A204.1 (cell line): Measurements from ENCODE around the gene DNAAF8.
"Not testable (repeated sequence)": the region's sequence is repeated elsewhere in the genome, so short reads cannot be mapped to it uniquely, and the experiment has no call there.

Experiments used
- FAIRE-seq: peaks from 2 replicates; lab custom pipeline; 2012; peaks lifted over from hg19 to GRCh38; lab: Jason Lieb, UNC

DNAAF8 gene

GRCh38 chr16:4784444-4784987 lies 50.2 kb downstream of the DNAAF8 start:
- not testable (repeated sequence) for FAIRE-seq

DNA sequence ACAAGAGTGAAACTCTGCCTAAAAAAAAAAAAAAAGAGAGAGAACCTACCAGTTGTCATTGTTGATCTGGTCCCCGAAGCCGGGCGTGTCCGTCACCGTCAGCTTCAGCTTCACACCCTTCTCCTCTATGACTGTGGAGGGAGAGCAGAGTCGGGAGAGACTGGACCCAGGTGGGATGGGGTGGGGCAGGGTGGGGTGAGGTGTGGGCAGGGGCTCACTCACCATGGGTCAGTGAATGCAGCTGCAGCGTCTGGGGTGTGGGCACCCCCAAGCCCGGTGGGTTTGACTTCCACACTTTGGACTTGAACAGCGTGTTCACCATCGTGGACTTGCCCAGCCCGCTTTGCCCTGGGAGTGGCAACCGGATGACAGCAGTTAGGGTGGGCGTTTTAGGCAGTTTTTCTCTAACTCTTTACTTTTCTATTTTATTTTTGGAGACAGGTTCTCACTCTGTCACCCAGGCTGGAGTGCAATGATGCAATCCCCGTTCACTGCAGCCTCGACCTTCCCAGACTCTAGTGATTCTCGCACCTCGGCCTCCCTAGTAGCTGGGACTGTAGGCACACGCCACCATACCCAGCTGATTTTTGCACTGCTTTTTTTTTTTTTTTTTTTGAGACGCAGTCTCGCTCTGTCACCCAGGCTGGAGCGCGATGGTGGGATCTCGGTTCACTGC lies 51.6 kb downstream of the DNAAF8 start:
- FAIRE-seq = no peak

DNA sequence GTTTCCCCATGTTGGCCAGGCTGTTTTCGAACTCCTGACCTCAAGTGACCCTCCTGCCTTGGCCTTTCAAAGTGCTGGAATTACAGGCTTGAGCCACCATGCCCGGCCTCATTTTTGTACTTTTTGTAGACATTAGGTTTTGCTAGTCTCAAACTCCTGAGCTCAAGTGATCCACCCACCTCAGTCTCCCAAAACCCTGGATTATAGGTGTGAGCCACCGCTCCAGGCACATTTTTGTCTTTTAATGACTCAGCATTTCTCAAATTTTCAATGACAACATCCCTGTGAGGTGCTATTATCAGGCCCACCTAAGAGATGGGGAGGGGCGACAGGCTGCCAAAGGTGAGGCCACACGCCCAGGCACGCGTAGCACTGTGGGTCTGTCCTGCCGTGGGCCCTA lies 52.7 kb downstream of the DNAAF8 start:
- FAIRE-seq = no peak

DNA sequence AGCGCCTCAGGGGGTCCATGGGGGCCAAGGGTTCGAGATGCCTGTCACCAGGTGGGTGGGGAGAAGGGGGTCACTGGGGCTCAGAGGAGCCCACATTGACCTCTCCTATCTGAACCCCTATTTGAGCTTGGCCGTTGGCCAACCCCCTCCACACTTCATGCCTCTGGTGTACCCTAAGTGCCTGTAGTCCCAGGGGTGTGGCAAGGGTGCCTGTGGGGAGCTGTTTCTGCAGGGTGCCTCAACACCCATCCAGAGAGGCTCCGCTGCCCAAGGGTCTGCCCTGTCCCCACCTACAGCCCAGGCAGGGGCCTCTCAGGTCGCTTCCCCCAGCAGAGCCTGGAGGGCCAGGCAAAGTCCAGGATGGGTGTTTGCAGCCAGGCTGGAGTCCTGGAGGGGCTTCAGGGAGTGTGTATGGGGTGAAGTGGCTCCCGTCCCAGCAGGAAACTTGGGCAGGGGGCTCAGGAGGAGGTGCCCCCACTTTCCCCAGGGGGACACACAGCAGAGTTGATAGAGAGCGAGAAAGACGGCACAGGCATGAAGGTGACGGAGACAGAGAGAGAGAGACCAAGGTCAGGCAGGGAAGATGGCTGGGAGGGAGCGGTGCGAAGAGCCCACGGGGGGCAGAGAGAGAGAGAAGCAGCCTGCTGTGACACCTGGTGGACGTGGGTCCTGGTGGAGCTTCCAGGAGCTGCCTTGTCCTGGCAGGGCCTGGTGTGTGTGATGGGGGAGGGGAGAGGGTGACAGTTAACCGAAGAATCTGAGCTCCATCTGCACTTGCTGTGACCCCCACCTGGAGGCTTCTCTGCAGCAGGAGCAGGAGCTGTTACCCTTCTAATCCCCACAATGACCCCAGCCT lies 53.5 kb downstream of the DNAAF8 start, which contains the start of gene SEPTIN12:
TSS of gene SEPTIN12 (minus strand) at position 719 of the 856 bp plus-strand sequence. CDS start at position 19, 700 bp downstream.
- no peak for FAIRE-seq

GRCh38 chr16:4788489-4788889 lies 54.2 kb downstream of the DNAAF8 start:
- FAIRE-seq = no peak

DNA sequence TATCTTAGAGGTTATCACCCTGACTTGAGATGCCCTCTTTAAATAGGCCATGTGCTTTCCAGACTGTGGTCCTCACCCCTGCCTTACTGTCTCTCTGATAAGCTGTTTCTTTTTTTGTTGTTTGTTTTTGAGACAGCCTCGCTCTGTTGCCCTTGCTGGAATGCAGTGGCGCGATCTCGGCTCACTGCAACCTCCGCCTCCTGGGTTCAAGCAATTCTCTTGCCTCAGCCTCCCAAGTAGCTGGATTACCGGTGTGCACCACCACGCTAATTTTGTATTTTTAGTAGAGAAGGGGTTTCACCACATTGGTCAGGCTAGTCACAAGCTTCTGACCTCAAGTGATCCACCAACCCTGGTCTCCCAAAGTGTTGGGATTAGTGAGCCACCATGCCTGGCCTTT lies 54.6 kb downstream of the DNAAF8 start:
- FAIRE-seq = no peak

- no peak for FAIRE-seq
Observed at GRCh38 chr16:4790261-4790660, 55.9 kb downstream of the DNAAF8 start.

GRCh38 chr16:4790871-4791270 lies 56.5 kb downstream of the DNAAF8 start:
- no peak for FAIRE-seq

GRCh38 chr16:4792951-4793513 lies 58.7 kb downstream of the DNAAF8 start:
- FAIRE-seq = no peak

GRCh38 chr16:4795181-4795827 lies 61.0 kb downstream of the DNAAF8 start, which contains the start of gene SMIM22:
SMIM22 (plus strand) TSS chr16:4795369; CDS start chr16:4795735, 366 bp downstream.
- no peak for FAIRE-seq

DNA sequence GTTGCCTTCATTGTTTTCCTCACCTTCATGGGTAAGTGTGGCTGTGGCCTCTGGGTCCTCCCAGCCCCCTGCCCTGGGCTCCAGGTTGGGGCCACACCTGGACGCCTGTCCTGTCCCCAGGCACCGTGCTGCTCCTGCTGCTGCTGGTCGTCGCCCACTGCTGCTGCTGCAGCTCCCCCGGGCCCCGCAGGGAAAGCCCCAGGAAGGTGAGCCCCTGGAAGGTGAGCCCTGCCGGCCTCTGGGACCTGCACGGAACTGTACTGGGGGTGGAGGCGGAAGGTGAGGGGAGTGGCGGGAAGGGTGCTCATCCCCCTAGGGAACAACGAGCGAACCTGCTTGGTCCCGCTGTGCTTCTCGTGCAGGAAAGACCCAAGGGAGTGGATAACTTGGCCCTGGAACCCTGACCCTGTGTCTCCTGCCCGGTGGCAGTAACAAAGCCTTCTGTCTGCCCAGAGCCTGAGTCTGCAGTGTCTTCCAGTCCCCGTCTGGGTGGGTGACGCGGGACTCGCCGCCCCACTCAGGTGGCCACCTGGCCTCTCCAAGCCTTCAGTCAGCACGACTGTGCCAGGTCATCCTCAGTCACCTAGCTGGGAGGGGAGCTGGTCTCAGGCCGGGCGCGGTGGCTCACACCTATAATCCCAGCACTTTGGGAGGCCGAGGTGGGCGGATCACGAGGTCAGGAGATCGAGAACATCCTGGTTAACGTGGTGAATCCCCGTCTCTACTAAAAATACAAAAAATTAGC lies 61.7 kb downstream of the DNAAF8 start:
- no peak for FAIRE-seq

DNA sequence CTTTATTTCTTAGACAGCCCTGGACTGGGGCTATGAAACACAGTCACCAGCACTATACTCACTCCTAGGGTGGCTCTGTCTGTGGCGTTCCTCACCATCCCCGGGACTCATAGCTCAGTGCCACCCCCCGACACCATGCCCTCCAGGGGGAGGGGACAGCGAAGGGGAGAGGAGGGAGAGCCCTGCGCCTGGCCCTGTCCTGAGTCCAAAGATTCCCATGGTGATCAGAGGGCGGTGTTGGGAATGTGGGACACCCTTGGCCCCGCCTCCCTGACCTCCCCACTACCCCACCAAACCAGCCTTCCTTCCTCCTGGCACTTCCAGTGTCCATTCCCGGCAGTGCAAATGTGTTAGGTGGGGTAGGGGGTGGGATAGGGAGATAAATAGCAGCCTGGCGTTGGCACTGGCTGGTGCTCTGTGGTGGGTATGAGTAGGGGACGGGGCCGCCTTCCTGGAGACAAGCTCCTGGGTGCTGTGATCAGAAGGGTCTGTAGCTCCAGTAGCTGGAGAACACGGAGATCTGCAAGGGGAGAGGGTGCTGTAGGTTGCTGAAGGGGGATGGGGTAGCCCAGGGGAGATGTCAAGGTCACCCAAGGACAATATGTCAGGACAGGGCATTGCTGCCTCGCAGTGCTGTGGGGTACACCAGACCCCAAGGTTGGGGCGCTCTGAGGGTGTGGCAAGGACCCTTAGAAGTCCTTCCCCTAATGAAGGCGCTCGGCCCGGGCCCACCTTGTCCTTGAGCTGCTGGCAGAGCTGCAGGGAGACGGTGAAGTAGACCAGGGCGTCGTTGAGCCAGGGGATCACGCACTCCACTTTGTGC lies 62.9 kb downstream of the DNAAF8 start:
- no peak for FAIRE-seq

- no peak for FAIRE-seq
Observed at GRCh38 chr16:4797805-4798252, 63.5 kb downstream of the DNAAF8 start.

DNA sequence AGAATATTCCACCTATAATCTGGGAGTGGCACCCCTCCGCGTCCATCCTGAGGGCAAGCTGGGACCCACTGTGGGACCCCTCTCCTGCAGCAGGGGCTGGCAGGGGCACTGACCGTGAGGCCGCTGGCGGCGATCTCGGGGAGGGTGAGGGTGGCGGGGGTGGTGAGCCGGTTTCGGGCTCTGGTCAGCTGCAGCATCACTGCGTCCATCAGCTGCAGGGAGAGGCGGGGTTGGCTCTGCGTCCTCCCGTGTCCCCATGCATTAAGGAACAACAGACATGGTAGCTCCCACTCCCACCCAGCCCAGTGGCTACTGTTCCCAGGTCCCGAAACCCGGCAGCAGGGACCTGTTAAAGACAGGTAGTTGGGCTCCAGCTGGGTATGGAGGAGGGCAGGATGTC lies 64.1 kb downstream of the DNAAF8 start:
- FAIRE-seq = no peak
